ENCODE measurements around the gene FKBP9.
"Not testable (repeated sequence)": the region's sequence is repeated elsewhere in the genome, so short reads cannot be mapped to it uniquely, and the experiment has no call there.

Gene FKBP9

GRCh38 chr7:33004104-33004616 lies 46.9 kb downstream of the FKBP9 start:
- DNase-seq (ENCODE audit: extremely low read depth in 1 of 2, low read depth in 1 of 2) = not testable (repeated sequence)

DNA sequence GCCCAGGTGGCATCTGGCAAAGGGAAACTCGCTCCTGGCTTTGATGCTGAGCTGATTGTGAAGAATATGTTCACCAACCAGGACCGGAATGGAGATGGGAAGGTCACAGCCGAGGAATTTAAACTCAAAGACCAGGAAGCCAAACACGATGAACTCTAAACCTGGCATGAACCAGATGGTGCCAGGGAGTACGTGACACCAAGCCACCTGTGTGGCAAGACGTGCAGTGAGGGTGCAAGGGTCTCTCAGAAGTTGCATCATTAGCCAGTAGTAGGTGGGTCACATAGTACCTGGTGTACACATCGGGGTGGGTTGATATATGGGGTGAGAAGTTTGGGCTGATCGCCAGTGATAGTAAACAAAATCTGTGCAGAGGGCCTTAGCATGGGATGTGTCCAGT lies 48.0 kb downstream of the FKBP9 start:
- DNase-seq (ENCODE audit: extremely low read depth in 1 of 2, low read depth in 1 of 2) = not testable (repeated sequence)

GRCh38 chr7:33005690-33006089 lies 48.5 kb downstream of the FKBP9 start:
- not testable (repeated sequence) for DNase-seq (ENCODE audit: extremely low read depth in 1 of 2, low read depth in 1 of 2)

DNA sequence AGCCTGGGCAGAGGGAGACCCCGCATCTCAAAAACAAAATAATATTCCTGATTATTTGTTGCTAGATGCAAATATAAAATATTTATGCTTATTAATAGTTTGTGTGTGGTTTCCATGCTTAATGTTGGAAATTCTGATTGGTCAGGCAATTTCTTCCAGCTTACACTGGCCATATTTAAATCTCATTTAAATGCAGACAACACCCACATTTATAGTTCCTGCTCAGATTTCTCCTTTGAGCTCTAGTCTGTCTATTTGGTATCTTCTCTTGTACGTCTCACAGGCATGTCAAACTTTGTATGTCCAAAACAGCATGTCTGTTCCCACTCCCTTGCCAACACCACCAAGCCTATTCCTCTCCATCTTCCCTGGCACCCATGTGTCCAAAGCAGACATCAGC lies 52.5 kb downstream of the FKBP9 start:
- DNase-seq (ENCODE audit: extremely low read depth in 1 of 2, low read depth in 1 of 2) = no peak

- DNase-seq (ENCODE audit: extremely low read depth in 1 of 2, low read depth in 1 of 2) = no peak
These were observed 55.1 kb downstream of the FKBP9 start for GRCh38 chr7:33012364-33012763.

DNA sequence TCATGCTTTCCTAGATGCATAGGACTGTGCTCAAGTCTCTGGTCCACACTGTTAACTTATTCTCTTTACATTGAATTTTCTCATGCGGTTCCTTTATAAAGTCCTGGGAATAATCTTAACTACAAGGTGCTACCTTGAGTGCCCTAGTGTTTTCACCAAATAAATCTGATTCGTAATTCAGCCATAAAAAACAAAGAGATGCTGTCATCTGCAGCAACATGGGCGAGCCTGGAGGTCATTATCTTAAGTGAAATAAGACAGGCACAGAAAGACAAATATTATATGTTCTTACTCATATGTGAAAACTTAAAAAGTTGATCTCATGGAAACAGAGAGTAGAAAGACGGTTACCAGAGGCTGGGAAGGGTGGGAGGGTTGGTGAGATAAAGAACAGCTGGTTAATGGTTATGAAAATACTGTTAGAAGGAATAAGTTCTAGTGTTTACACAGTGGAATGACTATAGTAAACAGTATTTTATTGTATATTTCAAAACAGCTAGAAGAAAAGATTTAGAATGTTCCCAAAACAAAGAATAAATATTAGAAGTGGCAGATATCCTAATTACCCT lies 67.0 kb downstream of the FKBP9 start:
- no peak for DNase-seq (ENCODE audit: extremely low read depth in 1 of 2, low read depth in 1 of 2)

DNA sequence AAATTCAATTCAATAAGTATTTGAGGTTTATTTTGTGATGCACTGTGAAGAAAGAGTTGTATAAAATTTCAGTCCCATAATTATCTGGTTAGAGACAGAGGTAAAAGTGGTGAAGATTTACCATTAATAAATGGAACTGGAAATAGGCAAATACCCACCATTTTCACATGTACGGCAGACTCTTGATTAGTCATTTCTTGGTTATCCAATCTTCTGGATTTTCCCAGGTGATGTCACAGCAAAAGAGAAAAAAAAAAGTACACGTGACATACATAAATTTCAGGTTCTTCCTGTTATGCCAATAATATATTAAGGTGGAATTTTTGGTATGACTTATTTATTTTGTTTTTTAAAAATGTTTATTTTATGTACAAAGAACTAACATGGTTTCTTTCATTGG lies 78.5 kb downstream of the FKBP9 start:
- DNase-seq (ENCODE audit: extremely low read depth in 1 of 2, low read depth in 1 of 2) = no peak

GRCh38 chr7:33038639-33039038 lies 81.4 kb downstream of the FKBP9 start:
- no peak for DNase-seq (ENCODE audit: extremely low read depth in 1 of 2, low read depth in 1 of 2)

DNA sequence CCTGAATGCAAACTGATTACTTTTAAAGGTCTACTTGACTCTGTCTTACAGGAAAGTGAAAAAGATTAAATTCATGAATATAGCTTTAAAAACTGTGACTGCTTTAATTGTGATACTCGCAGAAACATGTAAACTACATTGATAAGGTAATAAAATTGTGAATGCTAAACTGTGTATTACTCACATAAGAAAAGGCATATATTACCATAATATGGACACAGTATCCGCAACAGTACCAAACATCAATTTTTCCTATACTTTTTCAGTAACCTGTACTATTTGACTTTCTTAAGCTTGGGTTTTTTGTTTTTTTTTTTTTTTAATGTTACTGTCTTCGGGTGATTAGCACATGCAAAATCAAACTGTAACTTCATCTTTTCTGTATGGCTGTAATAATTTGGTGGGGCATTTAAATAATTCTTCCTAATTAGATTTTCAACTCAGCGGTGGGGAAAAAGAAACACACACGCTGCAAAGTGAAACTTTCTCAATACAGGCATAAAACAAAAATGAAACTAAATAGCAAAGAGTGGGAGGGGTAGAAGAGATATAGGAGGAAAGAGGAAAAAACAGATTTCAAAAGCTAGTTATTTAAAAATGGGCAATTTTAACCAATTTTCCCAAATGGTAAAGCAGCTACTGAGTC lies 82.1 kb downstream of the FKBP9 start:
- no peak for DNase-seq (ENCODE audit: extremely low read depth in 1 of 2, low read depth in 1 of 2)

GRCh38 chr7:33039903-33040292 lies 82.7 kb downstream of the FKBP9 start:
- no peak for DNase-seq (ENCODE audit: extremely low read depth in 1 of 2, low read depth in 1 of 2)

DNA sequence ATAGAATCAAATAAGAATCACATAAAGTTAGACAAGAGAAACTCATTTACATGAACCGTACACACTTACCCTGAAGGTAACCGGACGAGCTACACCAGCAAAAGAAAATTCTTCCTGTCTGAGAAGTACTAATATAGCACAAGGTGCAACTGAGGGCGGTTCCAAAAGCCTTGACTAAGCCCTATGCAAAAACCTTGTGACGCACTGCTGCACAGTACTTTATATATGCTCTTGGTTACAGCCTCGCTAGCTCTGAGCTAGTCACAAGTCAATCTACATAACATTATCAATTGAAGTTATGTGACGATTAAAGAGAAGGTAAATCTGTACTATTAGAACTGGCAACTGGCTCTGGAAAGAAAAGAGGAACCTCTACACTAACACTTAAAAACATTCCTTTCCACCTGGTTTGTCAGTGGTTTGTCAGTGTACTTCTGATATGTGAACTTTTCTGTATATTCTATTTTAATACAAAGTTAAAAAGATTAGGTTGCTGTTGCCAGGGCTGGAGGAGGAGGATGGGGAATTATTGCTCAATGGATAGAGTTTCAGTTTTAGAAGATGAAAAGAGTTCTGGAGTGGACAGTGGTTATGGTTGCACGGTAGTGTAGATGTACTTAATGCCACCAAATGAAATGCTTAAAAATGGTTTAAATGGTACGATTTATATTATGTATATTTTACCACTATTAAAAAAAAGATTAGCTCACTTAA lies 83.7 kb downstream of the FKBP9 start:
- DNase-seq (ENCODE audit: extremely low read depth in 1 of 2, low read depth in 1 of 2) = peak; percentile 25 to 49

GRCh38 chr7:33041631-33042428 lies 84.6 kb downstream of the FKBP9 start:
- DNase-seq (ENCODE audit: extremely low read depth in 1 of 2, low read depth in 1 of 2) = no peak

- DNase-seq (ENCODE audit: extremely low read depth in 1 of 2, low read depth in 1 of 2) = no peak
These were observed 86.5 kb downstream of the FKBP9 start for GRCh38 chr7:33043501-33044400.

DNA sequence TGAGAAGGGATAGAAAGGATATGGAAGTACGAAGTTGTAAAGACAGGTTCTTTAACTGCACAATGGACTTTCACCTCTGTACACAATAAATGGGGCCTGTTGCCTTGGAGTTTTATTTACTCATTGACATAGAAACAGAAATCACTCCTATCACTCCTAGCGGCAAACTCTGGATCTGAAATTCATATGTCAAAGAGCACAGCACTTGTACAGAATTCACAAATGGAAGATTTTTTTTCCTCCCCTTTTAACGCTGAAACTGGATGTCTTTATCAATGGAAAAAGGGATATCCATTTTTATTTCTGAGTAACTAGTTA lies 87.1 kb downstream of the FKBP9 start:
- DNase-seq (ENCODE audit: extremely low read depth in 1 of 2, low read depth in 1 of 2) = no peak

DNA sequence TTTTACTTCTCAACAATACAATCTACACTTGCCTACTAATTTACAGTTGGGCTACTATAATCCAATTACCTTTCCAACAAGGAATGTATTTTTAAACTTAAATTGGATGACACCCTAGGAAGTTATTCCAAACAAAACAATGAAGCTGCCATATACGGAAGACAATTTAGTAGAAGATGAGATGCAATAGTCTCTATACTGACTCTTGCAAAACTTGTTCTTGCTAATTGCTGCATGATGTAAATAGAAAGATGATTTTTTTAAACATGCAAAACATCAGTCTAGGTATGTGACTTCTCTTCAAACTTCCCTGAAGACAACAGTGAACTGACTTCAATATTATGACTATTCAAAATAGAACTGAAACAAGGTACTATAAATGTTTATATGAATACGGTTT lies 87.7 kb downstream of the FKBP9 start:
- no peak for DNase-seq (ENCODE audit: extremely low read depth in 1 of 2, low read depth in 1 of 2)

DNA sequence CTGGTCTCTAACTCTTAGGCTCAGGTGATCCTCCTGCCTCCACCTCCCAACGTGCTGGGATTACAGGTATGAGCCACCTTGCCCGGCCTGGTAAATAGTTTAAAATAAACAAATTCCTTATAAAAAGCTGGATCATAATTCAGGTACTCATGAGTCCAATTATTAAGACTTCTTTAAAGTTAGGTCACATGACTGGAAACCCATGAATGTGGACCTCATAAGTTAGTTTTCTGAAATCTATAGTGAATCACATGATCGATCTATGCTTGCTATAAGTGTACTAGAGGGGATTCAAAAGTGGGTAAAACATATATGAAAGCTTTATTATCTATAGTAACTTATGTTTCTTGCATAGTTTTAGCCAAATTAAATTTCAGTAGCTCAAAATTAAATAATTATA lies 91.0 kb downstream of the FKBP9 start:
- no peak for DNase-seq (ENCODE audit: extremely low read depth in 1 of 2, low read depth in 1 of 2)

DNA sequence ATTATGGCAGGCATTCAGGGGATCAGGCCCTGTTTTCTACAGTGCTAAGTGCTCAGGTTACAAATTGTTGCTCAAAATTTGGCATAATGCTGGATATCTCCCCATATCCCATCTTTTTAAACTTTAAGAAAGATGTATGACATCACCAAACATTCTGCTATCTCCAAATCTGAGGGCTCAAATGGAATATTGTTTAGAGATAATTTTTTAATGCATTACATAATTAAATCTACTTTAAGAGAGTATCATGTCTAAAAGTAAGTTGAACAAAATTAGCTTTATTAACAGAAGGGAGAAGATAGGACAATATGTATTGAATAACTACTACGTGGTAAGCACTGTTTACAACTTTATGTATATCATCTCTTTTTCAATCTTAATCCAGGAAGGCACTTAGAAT lies 91.5 kb downstream of the FKBP9 start:
- DNase-seq (ENCODE audit: extremely low read depth in 1 of 2, low read depth in 1 of 2) = no peak

DNA sequence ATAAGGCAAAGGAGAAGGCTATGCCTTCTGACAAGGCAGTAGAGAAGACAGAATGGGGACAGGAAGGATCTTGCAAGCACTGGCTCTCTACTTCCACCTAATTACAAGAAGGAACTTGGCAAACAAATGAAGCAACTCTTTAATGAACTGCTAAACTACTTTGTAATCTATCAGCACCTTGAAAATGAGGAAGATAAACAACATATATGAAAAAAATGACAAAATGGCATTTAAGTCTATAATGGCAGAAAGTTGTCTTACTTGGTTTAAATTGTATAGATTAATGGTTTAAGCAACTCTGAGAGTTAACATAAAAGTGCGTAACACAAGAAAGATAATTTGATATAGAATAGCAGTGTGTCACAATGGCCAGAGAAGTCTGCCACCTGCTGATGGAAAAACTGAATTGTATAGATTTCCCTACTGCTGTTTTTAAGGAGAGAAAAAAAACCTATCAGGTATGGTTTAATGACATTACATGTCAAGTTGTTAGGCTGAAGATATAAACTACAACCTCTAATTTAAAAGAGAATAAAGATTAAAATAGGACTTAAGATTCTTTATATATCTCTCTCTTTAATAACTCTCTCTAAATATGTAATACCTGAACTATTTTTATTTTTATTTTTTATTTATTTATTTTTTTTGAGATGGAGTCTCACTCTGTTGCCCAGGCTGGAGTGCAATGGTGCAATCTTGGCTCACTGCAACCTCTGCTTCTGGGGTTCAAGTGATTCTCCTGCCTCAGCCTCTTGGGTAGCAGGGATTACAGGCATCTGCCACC lies 93.5 kb downstream of the FKBP9 start:
- no peak for DNase-seq (ENCODE audit: extremely low read depth in 1 of 2, low read depth in 1 of 2)

GRCh38 chr7:33053721-33054120 lies 96.5 kb downstream of the FKBP9 start:
- DNase-seq (ENCODE audit: extremely low read depth in 1 of 2, low read depth in 1 of 2) = no peak

Data from activated CD8-positive, alpha-beta memory T cell treated with anti-CD3 and anti-CD28 coated beads for 1 hour (primary cell).